Muscle of arm (tissue), 12 donors: ENCODE measurements around the gene PSMD11. TPM values are rescaled to one million over a fixed set of nuclear protein-coding genes. Genes with fewer than 3 reads are reported as not detected.
A peak's percentile ranks its signal among the peaks of the same experiment; 100 is the strongest.

Source experiments
- DNase-seq: peaks from one replicate; pipeline ENCODE4 v3.0.0-alpha.2; 2013
- polyA plus RNA-seq, 12 donors: library from polyadenylated mRNA; unstranded; fragments of 120-200 nt; gene quantifications; one replicate each; pipeline ENCODE4 v1.2.1, GENCODE V29; 2013; ENCODE audit not compliant: insufficient read length in 12 of 12

PSMD11 gene
- polyA plus RNA-seq, 12 donors = 51.8 to 87.4 (median 72.7) TPM; not detected in 1

DNA sequence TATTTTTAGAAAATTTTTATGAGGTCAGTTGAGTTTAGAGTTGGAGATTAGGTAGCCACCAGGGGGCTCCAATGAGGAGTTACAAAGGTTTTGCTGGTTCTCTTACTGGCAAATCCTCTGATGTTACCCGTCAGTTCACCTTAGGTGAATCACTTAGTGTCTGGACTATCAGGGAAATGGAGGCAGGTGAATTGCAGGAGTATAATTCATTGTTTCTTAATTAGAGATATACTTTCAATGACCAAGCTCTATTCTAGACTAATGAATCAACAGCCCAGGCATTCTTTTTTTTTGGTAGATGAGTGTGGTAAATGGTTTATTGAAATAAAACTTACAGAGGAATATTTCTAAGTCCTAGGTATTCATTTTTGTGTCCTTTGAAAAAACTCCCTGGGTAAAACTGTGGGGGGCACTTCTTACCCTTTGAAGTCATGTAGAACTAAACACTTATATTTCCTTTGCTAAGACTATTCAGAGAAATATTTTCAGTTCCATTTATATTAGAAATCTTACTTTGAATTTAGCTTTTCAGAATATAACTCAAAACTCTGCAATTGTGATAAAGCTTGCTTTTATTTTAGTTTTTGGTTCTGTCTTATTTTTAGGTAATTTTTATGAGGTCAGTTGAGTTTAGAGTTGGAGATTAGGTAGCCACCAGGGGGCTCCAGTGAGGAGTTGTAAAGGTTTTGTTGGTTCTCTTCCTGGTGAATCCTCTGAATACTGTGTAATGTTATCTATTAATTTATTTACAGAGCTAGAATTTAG is 17.7 kb downstream of the PSMD11 start:
- DNase-seq = no peak

GRCh38 chr17:32463304-32463703 is 19.0 kb downstream of the PSMD11 start:
- DNase-seq = no peak

- no peak for DNase-seq
Measured at GRCh38 chr17:32464374-32464773, 20.1 kb downstream of the PSMD11 start.

GRCh38 chr17:32467949-32468348 is 23.6 kb downstream of the PSMD11 start:
- no peak for DNase-seq

GRCh38 chr17:32470405-32471167 is 26.3 kb downstream of the PSMD11 start:
- no peak for DNase-seq

DNA sequence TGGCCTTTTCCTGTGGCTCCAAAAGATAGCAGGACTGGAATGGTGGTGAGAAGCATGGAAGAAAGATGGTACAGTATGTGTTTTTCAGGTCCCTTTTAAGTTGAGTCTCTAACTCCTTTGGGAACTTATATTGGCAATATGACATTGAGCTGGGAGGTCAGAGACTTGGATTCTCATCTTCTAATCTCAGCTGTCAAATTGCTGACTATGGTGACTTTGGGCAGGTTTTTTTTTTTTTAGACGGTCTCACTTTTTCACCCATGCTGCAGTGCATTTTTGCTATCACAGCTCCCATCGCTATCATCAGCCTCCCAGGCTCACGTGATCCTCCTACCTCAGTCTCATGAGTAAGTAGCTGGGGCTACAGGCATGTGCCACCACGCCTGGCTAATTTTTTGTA is 27.3 kb downstream of the PSMD11 start:
- DNase-seq = no peak

DNA sequence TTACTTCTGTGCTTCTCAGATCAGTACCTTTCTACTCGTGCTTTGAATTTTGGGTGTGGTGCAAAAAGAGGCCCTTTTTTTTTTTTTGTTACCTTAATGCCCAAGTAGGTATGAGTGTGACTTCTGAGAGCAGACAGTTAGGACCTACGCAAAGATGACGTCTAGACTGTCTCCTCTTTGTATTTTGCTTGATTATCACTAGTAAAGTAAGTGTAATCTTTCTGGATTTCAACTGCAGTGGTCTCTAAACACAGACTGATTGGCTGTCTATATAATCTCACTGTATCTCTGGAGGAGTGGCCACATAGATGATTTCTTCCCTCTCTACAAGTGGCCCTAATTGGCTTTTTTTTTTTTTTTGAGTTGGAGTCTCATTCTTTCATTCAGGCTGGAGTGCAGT is 30.9 kb downstream of the PSMD11 start:
- DNase-seq = no peak

DNA sequence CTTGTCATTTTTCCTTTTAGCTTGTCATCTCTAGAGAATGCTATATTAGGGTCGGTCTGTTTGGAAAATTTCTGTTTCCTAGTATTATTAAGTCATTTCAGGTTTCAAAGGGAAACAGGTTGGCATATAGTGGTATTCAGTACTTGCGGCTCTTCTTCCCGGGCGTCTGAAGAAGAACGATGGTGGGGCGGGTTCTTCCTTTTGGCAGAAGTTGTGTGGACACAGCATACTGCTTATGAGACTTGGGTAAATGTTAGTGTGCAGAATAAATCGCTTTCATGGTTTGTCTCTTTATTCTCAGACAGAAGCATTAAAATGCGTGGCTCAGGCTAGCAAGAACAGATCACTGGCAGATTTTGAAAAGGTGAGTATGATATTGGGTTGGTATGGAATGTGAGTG is 32.9 kb downstream of the PSMD11 start:
- DNase-seq = no peak

DNA sequence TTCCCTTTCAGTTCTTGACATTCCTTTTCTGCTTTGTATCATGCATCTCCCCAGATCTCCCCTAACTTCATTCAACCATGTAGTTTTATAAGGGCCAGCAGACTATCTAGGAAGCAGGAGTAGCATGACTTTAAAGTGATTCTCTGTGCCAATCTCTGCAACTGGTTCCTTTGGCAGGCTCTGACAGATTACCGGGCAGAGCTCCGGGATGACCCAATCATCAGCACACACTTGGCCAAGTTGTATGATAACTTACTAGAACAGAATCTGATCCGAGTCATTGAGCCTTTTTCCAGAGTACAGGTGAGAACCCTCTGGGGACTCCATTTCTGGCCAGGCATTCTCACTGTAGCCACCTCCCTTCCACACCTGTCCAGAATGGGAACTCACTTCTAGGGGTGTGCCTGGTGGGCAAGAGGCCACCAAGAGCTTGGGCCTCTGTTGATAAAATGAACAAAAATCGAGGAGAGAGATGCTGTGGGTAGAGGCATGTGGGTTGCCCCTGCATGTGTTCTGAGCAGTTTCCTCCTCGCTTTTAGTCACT is 34.8 kb downstream of the PSMD11 start:
- DNase-seq = no peak

- no peak for DNase-seq
Measured at GRCh38 chr17:32481193-32481592, 36.9 kb downstream of the PSMD11 start.

DNA sequence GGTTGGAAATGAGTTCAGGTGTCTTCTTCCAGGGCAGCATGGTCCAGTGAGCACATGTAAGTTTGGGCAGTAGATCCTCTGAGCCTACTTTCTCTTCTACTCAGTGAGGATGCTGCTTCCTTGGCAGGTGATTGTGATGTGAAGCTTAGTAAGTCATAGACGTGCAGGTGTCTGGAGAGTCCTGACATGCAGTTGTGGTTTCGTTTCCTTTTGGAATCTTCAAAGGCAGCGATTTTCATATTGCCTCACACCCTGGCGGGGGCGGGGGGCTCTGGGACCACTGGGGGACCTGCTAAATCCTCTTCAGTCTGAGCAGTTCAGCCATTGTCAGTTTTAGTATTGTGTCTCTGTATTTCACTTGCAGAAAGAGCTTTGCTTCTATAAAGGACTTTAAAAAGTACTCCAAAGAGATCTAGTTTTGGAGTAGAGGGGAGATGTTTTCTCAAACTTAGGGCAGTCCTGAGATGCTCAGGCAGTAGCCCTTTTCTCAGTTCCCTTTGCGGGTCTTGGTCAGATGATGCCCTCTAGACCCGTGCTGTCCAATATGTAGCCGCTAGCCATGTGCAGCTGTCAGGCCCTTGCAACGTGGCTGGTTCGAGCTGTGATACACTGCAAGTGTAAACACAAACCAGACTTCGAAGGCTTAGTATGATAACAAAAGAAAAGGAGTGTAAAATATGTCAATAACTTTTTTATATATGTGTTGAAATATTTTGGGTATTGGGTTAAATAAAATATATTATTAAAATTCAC is 38.4 kb downstream of the PSMD11 start:
- no peak for DNase-seq

DNA sequence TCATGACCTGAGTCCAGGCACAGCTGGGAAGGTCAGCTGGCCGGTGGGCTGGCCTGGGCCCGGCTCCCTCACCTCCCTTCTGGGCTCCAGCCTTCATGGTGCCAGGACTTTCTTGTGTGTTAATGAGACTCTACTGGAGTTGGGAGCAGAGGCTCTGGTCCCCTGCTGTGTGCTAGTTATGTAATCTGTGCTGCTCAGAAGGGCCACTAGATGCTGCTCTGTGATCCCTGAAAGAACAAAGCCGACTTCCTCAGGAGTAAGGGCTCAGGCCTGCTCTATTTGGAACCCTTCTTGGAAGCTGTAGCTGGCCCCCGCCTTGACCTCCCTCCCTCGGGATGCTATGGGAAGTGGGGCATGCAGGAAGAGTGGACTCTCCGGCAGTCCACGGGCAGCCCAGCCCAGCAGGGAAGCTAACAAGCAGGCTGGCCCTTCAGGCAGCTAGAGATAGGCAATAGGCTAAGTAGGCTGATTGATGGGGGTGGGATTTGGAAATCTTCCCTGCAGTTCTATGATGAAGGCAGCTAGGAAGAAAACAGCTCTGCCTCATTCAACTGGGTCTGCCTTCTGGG is 39.2 kb downstream of the PSMD11 start:
- peak; percentile 81 for DNase-seq

GRCh38 chr17:32484041-32484461 is 39.7 kb downstream of the PSMD11 start:
- DNase-seq = no peak

DNA sequence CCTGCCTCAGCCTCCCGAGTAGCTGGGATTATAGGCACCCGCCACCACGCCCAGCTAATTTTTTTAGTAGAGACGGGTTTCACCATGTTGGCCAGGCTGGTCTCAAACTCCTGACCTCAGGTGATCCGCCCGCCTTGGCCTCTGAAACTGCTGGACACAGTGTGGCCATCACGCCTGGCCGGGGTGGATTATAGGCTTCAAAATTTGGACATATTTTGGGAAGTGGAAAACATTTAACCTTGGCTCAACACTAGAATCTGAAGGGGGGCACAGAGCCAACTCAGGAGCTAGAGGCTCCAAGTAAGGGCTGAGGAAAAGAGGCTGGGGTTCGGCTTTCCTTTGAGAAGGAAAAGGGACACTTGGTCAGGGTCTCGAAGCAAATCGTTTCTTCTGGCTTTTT is 40.3 kb downstream of the PSMD11 start:
- DNase-seq = no peak

DNA sequence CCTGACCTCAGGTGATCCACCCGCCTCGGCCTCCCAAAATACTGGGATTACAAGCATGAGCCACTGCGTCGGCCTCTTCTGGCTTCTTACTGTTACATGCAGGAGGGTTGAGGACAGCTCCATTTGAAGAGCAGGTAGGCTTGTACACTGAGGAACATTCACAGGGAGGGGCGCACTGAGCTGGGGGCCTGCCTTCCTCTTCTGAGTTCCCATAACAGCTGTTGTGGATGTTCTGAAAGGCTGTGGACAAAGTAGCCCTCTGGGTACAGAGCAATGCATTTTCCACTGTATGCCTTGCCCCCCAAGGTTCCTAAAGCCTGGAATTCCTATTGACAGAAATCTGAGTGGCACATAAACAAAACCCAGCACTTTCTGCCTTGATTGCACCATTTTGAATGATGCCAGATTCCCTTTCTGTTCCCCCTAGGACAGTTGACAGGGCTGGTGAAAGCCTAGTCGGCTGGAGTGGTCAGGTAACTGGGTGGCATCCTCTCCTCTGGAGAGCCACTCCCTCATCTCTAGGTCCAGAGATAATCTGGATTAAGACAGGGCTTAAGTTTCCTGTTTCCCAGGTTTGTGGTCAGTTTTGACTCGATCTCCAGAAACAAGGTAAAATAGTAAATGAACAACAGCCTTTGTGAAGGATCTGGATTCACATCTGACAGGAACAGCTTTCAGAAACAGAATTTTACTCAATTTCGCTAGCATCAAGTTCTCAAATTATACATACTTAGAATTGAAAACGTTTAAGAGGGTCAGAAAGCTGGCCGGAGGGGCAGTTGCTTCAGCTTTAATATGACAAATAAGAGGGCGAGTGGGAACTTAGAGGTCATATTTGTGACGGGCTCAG is 41.2 kb downstream of the PSMD11 start:
- no peak for DNase-seq

DNA sequence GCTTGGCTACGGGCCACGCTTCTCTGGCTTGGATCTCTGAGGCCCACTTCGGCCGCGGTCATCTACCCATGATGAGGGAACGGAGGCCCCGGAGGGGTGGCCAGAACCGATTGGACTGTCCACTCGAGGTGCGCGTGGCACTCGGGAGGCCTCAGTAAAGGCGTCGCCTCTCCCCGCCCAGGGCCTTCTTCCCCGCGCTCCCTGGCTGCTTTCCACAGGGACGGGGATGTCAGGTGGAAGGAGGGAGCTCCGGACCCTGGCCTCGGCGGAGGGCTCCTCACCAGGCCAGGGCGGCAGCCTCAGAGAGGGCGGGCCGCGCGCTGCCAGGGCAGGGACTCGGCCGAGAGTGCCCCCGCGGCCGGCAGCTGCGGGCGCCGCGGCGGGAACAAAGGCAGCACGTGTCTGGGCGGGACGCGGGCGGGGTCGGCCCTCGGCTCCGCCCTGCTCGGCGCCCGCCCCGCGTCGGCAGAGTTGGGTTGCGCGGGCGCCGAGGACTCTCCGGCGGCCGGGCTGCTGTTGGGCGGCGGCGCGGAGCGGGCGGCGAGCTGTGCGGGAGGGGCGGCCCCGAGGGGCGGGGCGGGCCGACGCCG is 41.9 kb downstream of the PSMD11 start:
- peak; percentile 49 for DNase-seq

DNA sequence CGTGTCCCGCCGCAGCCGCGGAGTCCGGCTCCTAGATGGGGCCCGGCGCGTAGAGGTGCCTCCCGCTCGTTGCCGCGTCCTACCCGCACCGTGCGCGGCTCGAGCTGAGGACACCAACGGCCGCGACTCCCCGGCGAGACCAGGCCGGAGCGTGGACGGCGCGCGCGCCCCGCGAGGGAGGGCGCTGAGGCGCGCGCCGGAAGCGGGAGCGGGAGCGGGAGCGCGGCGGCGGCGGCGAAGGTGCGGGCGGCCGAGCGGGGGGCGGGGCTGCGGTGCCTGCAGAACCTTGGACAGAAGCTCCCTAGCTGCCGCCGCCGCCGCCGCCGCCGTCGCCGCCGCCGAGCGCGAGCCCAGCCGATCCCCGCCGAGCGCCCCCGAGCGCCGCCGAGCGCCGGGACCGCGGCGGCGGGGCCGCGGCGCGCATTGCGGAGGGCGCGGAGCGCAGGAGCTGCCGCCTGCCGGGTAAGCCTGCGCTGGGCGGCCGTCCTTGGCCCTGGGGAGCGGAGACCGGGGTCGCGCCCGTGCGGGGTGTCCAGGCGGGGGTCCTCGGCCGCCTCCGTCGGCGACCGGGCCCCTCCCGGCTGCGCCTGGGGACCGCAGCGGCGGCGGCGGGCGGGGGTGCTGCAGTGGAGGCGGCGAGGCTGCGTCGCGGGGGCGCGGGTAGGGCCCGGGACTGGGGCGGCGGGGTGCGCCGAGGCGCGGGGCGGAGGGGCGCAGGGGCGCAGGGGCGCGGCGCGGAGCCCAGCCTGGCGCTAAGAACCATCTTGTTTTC is 42.6 kb downstream of the PSMD11 start, which contains the start of gene CDK5R1:
Gene CDK5R1 (plus strand): TSS at position 293 of the 772 bp plus-strand sequence. CDS start 628 bp downstream, outside the sequence.
- no peak for DNase-seq

DNA sequence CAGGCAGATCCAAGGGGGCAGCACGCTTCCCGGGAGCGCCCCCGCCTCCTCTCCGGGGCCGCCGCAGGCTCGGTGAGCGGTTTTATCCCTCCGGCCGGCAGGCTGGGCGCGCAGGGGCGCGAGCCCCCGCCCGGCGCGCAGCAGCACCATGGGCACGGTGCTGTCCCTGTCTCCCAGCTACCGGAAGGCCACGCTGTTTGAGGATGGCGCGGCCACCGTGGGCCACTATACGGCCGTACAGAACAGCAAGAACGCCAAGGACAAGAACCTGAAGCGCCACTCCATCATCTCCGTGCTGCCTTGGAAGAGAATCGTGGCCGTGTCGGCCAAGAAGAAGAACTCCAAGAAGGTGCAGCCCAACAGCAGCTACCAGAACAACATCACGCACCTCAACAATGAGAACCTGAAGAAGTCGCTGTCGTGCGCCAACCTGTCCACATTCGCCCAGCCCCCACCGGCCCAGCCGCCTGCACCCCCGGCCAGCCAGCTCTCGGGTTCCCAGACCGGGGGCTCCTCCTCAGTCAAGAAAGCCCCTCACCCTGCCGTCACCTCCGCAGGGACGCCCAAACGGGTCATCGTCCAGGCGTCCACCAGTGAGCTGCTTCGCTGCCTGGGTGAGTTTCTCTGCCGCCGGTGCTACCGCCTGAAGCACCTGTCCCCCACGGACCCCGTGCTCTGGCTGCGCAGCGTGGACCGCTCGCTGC is 43.3 kb downstream of the PSMD11 start:
- DNase-seq = no peak

- DNase-seq = no peak
Measured at GRCh38 chr17:32488177-32488542, 43.9 kb downstream of the PSMD11 start.
